CD14-positive monocyte (primary cell): ENCODE results near the gene SSR2. TPM values are rescaled to one million over a fixed set of nuclear protein-coding genes. Genes with fewer than 3 reads are reported as not detected.
A peak's percentile ranks its signal among the peaks of the same experiment; 100 is the strongest.
"Not testable (repeated sequence)": the region's sequence is repeated elsewhere in the genome, so short reads cannot be mapped to it uniquely, and the experiment has no call there.

ENCODE experiments used
- DNase-seq, 3 donors: peaks; one replicate each; pipeline ENCODE4 v3.0.0-alpha.2; 2011 to 2022
- H2AFZ ChIP-seq: 2 replicates; pipeline ENCODE4 v1.6.0; 2012; ENCODE audit warnings: mild to moderate bottlenecking, low read depth, low read length, inconsistent platforms; ENCODE audit not compliant: insufficient read depth, poor library complexity, severe bottlenecking
- H3K27ac ChIP-seq, 2 donors: 1 replicate in 1 of 2; 2 replicates in 1 of 2; pipeline ENCODE4 v1.5.1; 2012 to 2013; ENCODE audit warnings: low read length in 2 of 2, control low read depth in 1 of 2, inconsistent platforms in 1 of 2, low read depth in 1 of 2, mild to moderate bottlenecking in 1 of 2
- H3K27me3 ChIP-seq, 2 donors: one replicate each; pipeline versions ENCODE4 v1.6.0 to v1.6.1; 2011 to 2013; ENCODE audit warnings: low read length in 2 of 2; ENCODE audit not compliant: control insufficient read depth in 2 of 2, insufficient read depth in 2 of 2
- H3K36me3 ChIP-seq, 2 donors: replicated peaks in 1 of 2; 1 replicate in 1 of 2; 2 replicates in 1 of 2; pipeline versions ENCODE4 v1.5.1 to v1.6.1; 2012 to 2013; ENCODE audit warnings: low read length in 2 of 2, control low read depth in 1 of 2, inconsistent platforms in 1 of 2, mild to moderate bottlenecking in 1 of 2; ENCODE audit not compliant: insufficient read depth in 2 of 2, control insufficient read depth in 1 of 2
- H3K4me1 ChIP-seq, 2 donors: 1 replicate in 1 of 2; 2 replicates in 1 of 2; pipeline versions ENCODE4 v1.5.1 to v1.6.1; 2012 to 2013; ENCODE audit warnings: low read length in 2 of 2, control low read depth in 1 of 2, inconsistent platforms in 1 of 2, mild to moderate bottlenecking in 1 of 2, moderate library complexity in 1 of 2; ENCODE audit not compliant: insufficient read depth in 2 of 2, control insufficient read depth in 1 of 2
- H3K4me2 ChIP-seq: replicated peaks from 2 replicates; pipeline ENCODE3; 2012; ENCODE audit warnings: low read length, moderate library complexity, mild to moderate bottlenecking; ENCODE audit not compliant: poor library complexity, severe bottlenecking; ENCODE audit errors: extremely low read depth
- H3K4me3 ChIP-seq, 3 experiments: fragments of 200-600 bp in 1 of 3; sonication (generic) in 1 of 3; replicated peaks in 1 of 3; 1 replicate in 2 of 3; 2 replicates in 1 of 3; pipeline ENCODE4 v1.5.1; 2011 to 2013; ENCODE audit warnings: low read length in 3 of 3, mild to moderate bottlenecking in 3 of 3, control low read depth in 2 of 3, low read depth in 2 of 3, inconsistent platforms in 1 of 3, moderate library complexity in 1 of 3
- H3K79me2 ChIP-seq: 2 replicates; pipeline ENCODE4 v1.6.0; 2012; ENCODE audit warnings: mild to moderate bottlenecking, control low read depth, inconsistent platforms, low read length, moderate library complexity; ENCODE audit not compliant: insufficient read depth
- H3K9ac ChIP-seq: 2 replicates; pipeline ENCODE4 v1.6.0; 2017; ENCODE audit warnings: low read length, mild to moderate bottlenecking; ENCODE audit not compliant: insufficient read depth, poor library complexity, severe bottlenecking
- H3K9me3 ChIP-seq, 2 donors: replicated peaks in 1 of 2; 1 replicate in 1 of 2; 2 replicates in 1 of 2; pipeline versions ENCODE4 v1.5.1 to v1.6.1; 2012 to 2013; ENCODE audit warnings: low read length in 2 of 2, control low read depth in 1 of 2; ENCODE audit not compliant: control insufficient read depth in 1 of 2, insufficient read depth in 1 of 2
- H4K20me1 ChIP-seq: 2 replicates; pipeline ENCODE4 v1.6.0; 2012; ENCODE audit warnings: mild to moderate bottlenecking, low read length, control low read depth, moderate library complexity; ENCODE audit not compliant: insufficient read depth
- H3K27ac Mint-ChIP-seq, 7 donors: one replicate each; pipeline ENCODE4 v1.8.0; 2020; ENCODE audit warnings: mild to moderate bottlenecking in 7 of 7, mixed read lengths in 7 of 7, moderate library complexity in 6 of 7, inconsistent platforms in 2 of 7
- H3K27me3 Mint-ChIP-seq, 3 donors: one replicate each; pipeline ENCODE4 v1.8.0; 2021 to 2022; ENCODE audit warnings: low read depth in 3 of 3, mild to moderate bottlenecking in 3 of 3, mixed read lengths in 3 of 3, moderate library complexity in 3 of 3, inconsistent platforms in 1 of 3
- H3K36me3 Mint-ChIP-seq, 2 donors: one replicate each; pipeline ENCODE4 v1.8.0; 2020; ENCODE audit warnings: mixed read lengths in 2 of 2, inconsistent platforms in 1 of 2, mild to moderate bottlenecking in 1 of 2
- H3K4me1 Mint-ChIP-seq: one replicate; pipeline ENCODE4 v1.8.0; 2020; ENCODE audit warnings: mild to moderate bottlenecking, mixed read lengths
- H3K4me3 Mint-ChIP-seq, 2 donors: one replicate each; pipeline ENCODE4 v1.8.0; 2020; ENCODE audit warnings: mild to moderate bottlenecking in 2 of 2, mixed read lengths in 2 of 2, moderate library complexity in 1 of 2
- H3K9me3 Mint-ChIP-seq, 7 donors: one replicate each; pipeline ENCODE4 v1.8.0; 2020 to 2022; ENCODE audit warnings: mixed read lengths in 7 of 7, mild to moderate bottlenecking in 6 of 7, moderate library complexity in 6 of 7, inconsistent platforms in 2 of 7
- CTCF ChIP-seq: fragments of 200-600 bp; IDR thresholded peaks from one replicate; pipeline ENCODE4 v1.8.0; 2022; ENCODE audit warnings: antibody characterized with exemption, mild to moderate bottlenecking
- WGBS: methylation state at CpG from one replicate; pipeline ENCODE4 v1.1.5; 2013; ENCODE audit warnings: missing lambda C conversion rate; ENCODE audit not compliant: insufficient coverage; 5-methylcytosine and 5-hydroxymethylcytosine counted together
- intact Hi-C, 2 donors: fragments of 100-400 bp; cut with micrococcal nuclease; formaldehyde crosslinking; loops; one replicate each; pipeline versions ENCODE4 v1.15.0 to v1.15.1; 2023
- polyA plus RNA-seq, 3 donors: library from polyadenylated mRNA; depleted of rRNA in 1 of 3; unstranded in 2 of 3; stranded (reverse) in 1 of 3; fragments of 300-500 nt in 2 of 3; fragments of >200 nt in 1 of 3; fragmentation: Illumina TruSeq in 2 of 3; gene quantifications; 1 replicate in 2 of 3; 2 replicates in 1 of 3; pipeline ENCODE4 v1.2.3, GENCODE V29; 2012 to 2021

The SSR2 gene
- polyA plus RNA-seq, 3 donors, result 374 to 614 (median 414) TPM

GRCh38 chr1:155989242-155990004 is 31.3 kb downstream of the SSR2 start:
- H3K9ac ChIP-seq, result peak overlapping the region; percentile 81
- no peaks in the 10 kb centered on the region for H3K9me3 Mint-ChIP-seq
- H3K4me3 Mint-ChIP-seq, result peak overlapping the region; percentile 79 to 89
- no peaks in the 10 kb centered on the region for H3K36me3 ChIP-seq
- peak; percentile 80 to 89 (median 85) for DNase-seq
- H3K27me3 Mint-ChIP-seq, result no peaks in the 10 kb centered on the region
- H4K20me1 ChIP-seq, result no peaks in the 10 kb centered on the region
- H3K27me3 ChIP-seq, result no peaks in the 10 kb centered on the region
- H3K79me2 ChIP-seq, result peaks cover 9% of the 10 kb centered on the region
- peak overlapping the region; percentile 94 to 97 for H3K27ac ChIP-seq
- H3K27ac Mint-ChIP-seq, result peak overlapping the region; percentile 97 to 100 (median 99)
- H3K4me2 ChIP-seq, result peak overlapping the region; percentile 74
- H3K4me1 Mint-ChIP-seq, result peaks cover 50% of the 10 kb centered on the region
- H3K4me3 ChIP-seq, result peak overlapping the region; percentile 28 to 72 (median 35)
- peaks cover 40 to 41% of the 10 kb centered on the region in 2 donors for H3K4me1 ChIP-seq
- H3K36me3 Mint-ChIP-seq, result peaks cover 0 to 8% of the 10 kb centered on the region in 2 donors
- no peaks in the 10 kb centered on the region for H3K9me3 ChIP-seq
- peak overlapping the region; percentile 15 for H2AFZ ChIP-seq
- peak; percentile 99 for TF ChIP-seq CTCF
- 15% methylated on average over 9 of the region's 9 CpGs for WGBS
- intact Hi-C loops, result loop anchor here (1.0 to 2.0 kb wide), 4 partner anchors 10 to 51 kb away; no protein-coding TSS in a partner anchor

- H3K4me2 ChIP-seq, H3K36me3 ChIP-seq, H3K9me3 ChIP-seq, DNase-seq, H3K27ac Mint-ChIP-seq, intact Hi-C loops, H3K27me3 Mint-ChIP-seq, H2AFZ ChIP-seq, H3K4me3 ChIP-seq, H3K27me3 ChIP-seq, H3K9me3 Mint-ChIP-seq, H3K4me3 Mint-ChIP-seq, H3K27ac ChIP-seq, H3K9ac ChIP-seq, H4K20me1 ChIP-seq: not testable (repeated sequence)
- H3K36me3 Mint-ChIP-seq, result peaks cover 9 to 22% of the 10 kb centered on the region in 2 donors
- H3K4me1 Mint-ChIP-seq, result peaks cover 68% of the 10 kb centered on the region
- H3K4me1 ChIP-seq, result peaks cover 55 to 57% of the 10 kb centered on the region in 2 donors
- 90% methylated on average over 5 of the region's 11 CpGs for WGBS
- H3K79me2 ChIP-seq, result peaks cover 41% of the 10 kb centered on the region
Observed at GRCh38 chr1:155984903-155985645, 35.7 kb downstream of the SSR2 start.
